Measurements from ENCODE around the gene OPA3.

OPA3 gene

GRCh38 chr19:45505151-45505995 lies 79.2 kb downstream of the OPA3 start:
- FAIRE-seq (no peak), DNase-seq (ENCODE audit: low spot score) (no peak)

DNA sequence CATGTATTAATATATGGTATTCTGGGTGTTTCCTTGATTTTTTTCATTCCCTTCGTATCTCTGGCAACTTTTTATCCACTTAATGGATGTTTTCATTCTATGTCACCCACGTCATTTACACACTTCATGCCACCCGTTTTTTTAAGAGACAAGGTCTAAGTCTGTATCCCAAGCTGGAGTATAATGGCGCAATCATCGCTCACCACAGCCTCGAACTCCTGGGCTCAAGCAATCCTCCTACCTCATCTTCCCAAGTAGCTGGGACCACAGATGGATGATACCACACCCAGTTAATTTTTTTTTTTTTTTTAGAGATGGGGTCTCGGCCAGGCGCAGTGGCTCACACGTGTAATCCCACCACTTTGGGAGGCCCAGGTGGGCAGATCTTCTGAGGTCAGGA lies 80.7 kb downstream of the OPA3 start:
- FAIRE-seq = no peak
- DNase-seq (ENCODE audit: low spot score) = no peak

DNA sequence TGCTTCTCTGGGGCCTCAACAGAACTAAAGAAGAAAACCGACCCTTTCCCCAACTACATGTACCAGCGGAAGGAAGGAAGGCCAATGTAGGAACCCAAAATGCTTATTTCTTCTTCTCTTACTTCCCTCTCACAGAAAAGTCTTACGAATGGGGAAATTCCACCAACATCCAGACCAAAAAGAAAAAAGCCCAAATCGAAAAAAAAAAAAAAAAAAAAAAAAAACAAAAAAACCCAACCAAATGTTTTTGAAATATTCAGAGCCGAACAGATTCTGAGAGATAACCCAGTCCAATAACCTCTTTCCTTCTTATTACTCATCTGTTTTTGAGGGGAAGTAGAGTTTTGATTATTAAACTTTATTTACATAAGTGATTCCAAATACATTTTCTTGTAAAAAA lies 82.5 kb downstream of the OPA3 start:
- FAIRE-seq (no peak), DNase-seq (ENCODE audit: low spot score) (no peak)

- FAIRE-seq (no peak), DNase-seq (ENCODE audit: low spot score) (no peak)
Observed at GRCh38 chr19:45501730-45502014, 82.9 kb downstream of the OPA3 start.

DNA sequence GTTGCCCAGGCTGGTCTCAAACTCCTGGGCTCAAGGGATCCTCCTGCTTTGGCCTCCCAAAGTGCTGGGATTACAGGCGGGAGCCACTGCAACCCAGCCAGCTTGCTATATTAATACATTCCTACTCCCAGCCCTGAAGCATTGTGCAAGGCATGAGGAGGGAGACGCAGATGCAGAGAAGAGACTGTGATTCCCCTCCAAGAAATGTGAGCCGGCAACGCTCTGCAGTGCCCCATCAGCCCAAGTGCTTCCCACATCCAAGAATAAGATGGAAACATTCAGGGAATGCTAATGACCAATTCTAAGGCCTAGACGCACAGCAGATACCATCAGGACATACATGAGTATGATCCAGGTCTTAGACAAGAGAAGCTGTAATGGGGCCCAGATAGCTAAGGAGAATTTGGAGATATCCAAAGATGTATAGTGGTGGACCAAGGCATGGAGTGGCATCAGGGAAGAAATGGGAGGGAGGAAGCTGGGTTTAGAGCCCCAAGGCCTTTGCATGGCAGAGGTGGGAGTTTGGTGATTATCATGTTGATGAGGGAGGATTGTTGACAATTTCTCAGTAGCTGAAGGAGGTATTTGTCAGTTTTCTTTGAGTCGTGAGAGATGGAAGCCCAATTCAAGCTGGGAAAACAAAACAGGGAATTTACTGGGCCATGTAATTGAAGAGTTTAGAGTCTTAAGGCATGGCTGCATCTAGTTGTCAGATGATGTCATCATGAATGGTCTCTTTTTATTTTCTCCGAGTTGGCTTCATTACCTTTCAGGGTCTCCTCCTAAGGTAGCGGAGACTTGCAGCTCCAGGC lies 83.5 kb downstream of the OPA3 start:
- FAIRE-seq (no peak), DNase-seq (ENCODE audit: low spot score) (no peak)

GRCh38 chr19:45499196-45500180 lies 85.1 kb downstream of the OPA3 start:
- no peak for FAIRE-seq
- DNase-seq (ENCODE audit: low spot score) = no peak

DNA sequence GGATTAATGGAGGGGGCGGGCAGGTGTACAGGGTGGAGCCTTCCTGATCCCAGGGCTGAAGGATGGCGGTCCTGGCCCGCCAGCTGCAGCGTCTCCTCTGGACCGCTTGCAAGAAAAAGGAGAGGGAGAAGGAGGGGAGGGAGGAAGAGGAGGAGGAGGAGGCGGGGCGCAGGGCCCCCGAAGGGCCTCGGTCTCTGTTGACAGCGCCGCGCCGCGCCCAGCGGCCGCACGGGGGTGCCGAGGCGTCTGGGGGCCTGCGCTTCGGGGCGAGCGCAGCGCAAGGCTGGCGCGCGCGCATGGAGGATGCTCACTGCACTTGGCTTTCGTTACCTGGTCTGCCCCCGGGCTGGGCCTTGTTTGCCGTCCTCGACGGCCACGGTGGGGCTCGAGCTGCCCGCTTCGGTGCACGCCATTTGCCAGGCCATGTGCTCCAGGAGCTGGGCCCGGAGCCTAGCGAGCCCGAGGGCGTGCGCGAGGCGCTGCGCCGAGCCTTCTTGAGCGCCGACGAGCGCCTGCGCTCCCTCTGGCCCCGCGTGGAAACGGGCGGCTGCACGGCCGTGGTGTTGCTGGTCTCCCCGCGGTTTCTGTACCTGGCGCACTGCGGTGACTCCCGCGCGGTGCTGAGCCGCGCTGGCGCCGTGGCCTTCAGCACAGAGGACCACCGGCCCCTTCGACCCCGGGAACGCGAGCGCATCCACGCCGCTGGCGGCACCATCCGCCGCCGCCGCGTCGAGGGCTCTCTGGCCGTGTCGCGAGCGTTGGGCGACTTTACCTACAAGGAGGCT lies 86.0 kb downstream of the OPA3 start, which contains the start of gene PPM1N:
TSS of gene PPM1N (plus strand) at position 33 of the 785 bp plus-strand sequence. CDS start at position 63, 30 bp downstream.
- no peak for FAIRE-seq
- no peak for DNase-seq (ENCODE audit: low spot score)

- no peak for DNase-seq (ENCODE audit: low spot score)
- FAIRE-seq = no peak
Observed at GRCh38 chr19:45497791-45498190, 86.8 kb downstream of the OPA3 start.

DNA sequence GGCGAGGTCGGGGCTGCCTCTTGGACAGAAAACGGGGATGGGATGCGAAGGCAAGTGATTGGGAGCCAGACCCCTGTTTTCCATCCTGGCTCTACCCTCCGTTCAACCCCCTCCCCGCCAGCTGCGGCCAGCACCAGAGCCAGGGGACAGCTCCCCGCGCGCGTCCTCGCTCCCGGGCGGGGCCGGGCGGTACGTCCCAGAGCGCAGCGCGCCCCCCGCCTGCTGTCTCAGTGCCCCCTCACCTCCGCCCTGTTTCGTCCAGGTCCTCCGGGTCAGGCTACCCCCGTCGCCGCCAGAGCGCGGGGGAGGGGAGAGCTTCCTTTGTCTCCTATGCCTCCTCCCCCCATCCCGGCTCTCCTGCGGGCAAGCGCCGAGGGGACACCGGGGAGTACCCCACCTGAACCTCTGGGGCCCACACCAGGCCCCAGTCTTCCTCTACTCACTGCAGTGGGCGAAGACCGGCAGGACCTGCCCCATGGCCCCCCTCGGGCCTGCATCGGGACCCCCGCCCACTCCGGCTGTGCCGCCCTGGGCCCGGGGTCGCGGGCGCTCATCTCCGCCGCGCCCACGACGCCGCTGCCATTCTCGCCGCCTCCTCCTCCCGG lies 88.2 kb downstream of the OPA3 start:
- FAIRE-seq = peak; percentile 89

DNA sequence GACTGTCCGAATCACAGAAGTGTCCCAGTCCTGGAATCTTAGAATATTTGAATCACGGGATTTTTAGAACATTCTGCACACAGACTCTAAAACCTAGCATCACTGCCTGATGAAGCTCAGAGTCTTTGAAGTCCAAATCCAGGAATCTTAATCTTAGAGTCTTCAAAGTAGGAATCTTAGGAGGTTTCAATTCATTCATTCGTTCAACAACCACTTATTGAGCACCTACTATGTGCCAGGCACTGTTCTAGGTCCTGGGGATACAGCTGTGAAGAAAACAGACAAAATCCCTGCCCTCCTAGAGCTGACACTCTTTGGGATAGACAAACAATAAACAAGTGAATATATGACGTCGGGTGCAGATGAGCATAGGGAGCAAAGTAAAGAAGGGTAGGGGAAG lies 89.4 kb downstream of the OPA3 start:
- FAIRE-seq = no peak
- DNase-seq (ENCODE audit: low spot score) = no peak

More for the DNA sequence above, 88.2 kb downstream of the OPA3 start:
- peak; percentile 55 for DNase-seq (ENCODE audit: low spot score)

DNA sequence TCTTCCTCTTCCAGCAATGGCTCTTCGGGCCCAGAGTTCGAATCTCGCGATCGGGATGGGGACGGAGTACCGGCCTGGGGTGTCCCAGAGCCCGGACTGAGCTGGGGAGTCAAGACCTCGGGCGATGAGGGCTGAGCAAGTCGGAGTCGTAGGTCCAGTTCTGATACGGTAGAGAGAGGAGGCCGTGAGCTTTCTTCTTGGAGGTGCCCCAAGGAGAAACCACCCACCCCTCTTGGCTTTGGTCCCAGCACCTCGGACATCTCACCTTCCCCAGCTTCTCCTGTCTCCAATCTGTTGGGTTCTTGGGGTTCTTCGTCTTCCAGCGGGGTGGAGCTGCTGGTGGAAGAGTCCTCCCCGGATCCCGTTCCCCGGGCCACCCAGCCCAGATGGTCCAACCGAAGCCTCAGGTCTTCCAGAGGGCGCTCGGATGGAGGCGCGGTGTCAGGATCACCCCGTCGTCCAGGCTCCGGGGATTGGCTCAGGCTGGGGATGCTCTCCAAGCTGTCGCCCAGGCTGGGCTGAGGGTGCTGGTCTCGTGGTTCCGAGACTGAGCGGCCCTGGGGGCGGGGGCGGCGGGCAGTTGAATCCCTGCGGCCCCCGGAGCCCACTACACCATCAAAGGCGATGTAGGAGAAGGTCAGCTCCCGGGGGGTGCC lies 90.2 kb downstream of the OPA3 start:
- FAIRE-seq (no peak), DNase-seq (ENCODE audit: low spot score) (no peak)

GRCh38 chr19:45492627-45493470 lies 91.8 kb downstream of the OPA3 start:
- DNase-seq (ENCODE audit: low spot score) = no peak
- FAIRE-seq = no peak

DNA sequence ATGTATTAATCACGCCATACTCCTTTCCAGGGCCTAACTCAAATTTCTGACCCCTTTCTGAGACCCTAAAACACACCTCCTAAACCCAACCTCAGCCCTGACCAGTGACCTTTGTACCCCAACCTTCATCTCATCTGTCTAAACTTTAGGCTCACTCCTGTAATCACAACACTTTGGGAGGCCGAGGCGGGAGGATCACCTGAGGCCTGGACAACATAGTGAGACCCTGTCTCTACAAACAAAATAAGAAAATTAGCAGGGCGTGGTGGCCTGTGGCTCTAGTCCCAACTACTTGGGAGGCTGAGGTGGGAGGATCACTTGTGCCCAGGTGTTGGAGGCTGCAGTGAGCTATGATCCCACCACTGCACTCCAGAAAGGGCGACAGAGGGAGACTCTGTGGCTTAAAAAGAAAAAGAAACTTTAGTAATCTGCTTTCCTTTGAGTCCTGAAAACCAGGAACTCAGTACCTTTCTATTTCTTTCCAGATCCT lies 92.4 kb downstream of the OPA3 start:
- FAIRE-seq = no peak
- DNase-seq (ENCODE audit: low spot score) = no peak

GRCh38 chr19:45489216-45489855 lies 95.3 kb downstream of the OPA3 start:
- no peak for FAIRE-seq
- no peak for DNase-seq (ENCODE audit: low spot score)

DNA sequence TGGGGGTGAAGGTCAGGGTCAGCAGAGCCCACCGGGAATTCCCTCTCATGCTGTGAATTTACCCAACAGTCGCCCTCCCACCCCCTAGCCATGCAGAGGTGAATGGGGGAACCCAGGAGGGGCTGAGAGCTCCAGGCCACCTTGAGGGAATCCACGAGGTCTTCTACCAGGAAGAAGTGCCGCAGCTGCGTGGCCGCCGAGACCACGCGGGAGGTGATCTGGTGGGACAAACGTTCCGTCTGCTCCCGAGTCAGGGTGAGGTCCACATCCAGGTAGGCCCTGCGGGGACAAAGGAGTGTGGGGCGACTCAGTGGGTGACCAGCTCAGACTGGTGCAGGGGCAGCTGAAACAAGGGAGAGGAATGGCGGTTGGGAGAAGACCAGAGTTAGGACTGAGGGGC lies 95.9 kb downstream of the OPA3 start:
- DNase-seq (ENCODE audit: low spot score) = no peak
- FAIRE-seq = no peak

DNA sequence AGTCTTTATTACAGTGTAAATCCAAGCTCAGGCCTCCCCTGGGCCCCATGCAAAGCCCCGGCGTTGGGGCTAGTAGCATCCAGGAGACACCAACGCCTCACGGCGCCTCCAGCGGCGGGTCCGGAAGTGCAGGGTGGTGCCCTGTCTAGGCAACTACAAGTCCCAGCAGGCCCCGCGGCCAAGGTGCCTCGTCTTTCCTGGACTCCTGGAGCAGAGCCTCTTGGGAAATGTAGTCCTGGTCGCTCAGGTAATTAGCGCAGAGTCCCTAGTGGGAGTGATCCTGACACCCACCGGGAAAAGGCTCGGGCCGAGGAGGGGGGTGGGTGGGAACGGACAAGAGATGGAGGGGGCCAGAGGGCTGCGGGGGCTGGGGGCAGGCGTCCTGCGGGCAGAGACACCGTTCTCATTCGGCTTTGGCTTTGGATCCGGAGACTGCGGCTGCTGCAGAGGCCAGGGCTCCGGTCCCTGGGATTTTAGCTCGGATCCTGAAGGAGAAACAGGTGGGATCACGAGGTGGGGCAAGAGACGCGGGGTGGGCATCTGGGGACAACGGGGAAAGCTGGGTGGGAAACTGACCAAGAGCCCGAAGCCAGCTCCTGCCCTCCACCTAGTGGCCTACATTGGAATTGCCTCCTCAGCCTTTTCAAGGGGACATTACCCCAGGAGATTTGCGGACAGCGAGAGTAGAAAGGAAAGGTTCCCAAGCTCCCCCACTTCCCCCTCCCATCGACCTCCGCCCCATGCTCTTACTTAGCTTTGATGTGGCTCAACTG lies 99.1 kb downstream of the OPA3 start:
- FAIRE-seq = peak; percentile 44
- DNase-seq (ENCODE audit: low spot score) = peak; percentile 88

GRCh38 chr19:45484273-45484945 lies 100.2 kb downstream of the OPA3 start:
- FAIRE-seq = no peak

More at GRCh38 chr19:45484273-45484945, 100.2 kb downstream of the OPA3 start:
- no peak for DNase-seq (ENCODE audit: low spot score)
